SIG-M5 treated with dmso at 0.1 percent for 504 hours (cell line): ENCODE data around the gene UBTD1.

Experiments used
- DNase-seq: peaks from one replicate; lab custom pipeline; 2025; ENCODE audit not compliant: unreplicated experiment; lab: John Stamatoyannopoulos, UW

The UBTD1 gene

GRCh38 chr10:97611473-97611872, 112.7 kb downstream of the UBTD1 start:
- DNase-seq, result no peak

- peak; percentile 5 for DNase-seq
These were observed 113.7 kb downstream of the UBTD1 start for GRCh38 chr10:97612386-97612785.

- DNase-seq, result no peak
These were observed 119.6 kb downstream of the UBTD1 start for GRCh38 chr10:97618285-97618684.

GRCh38 chr10:97618733-97619132, 120.0 kb downstream of the UBTD1 start:
- DNase-seq, result no peak
